Measurements from ENCODE around the gene CYS1.
"Not testable (repeated sequence)": the region's sequence is repeated elsewhere in the genome, so short reads cannot be mapped to it uniquely, and the experiment has no call there.

Gene CYS1

DNA sequence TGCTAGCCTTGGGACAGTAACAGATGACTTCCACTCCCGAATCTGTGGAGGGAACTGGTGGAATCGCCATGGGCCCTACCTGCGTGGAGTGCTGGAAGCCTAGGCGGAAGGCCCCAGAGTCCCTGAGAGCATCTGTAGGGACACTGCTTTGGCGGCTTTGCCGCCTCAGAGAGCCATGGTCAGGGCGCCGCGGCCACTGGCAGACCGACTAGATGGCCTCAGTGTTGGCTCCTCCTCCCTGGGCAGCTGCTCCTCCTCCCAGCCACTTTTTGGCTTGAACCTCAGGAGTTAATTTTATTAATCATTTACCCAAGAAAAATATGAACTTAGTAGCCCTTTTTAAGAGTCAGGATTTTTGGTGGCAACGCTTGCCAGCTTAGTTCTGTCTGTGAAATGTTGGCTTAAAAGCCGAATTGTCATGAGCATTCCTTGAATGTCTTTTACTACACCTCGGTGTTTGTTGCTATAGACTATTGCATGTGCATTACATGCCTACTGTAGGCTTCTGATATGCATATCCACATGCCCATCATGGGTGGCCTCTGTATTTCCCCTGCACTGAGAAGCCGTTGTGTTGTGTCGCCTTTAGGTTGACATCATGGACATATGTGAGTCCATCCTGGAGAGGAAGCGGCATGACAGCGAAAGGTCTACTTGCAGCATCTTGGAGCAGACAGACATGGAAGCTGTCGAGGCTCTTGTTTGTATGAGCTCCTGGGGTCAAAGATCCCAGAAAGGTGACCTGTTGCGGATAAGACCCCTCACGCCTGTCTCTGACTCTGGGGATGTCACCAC, 34.5 kb downstream of the CYS1 start:
- DNase-seq: no peak

DNA sequence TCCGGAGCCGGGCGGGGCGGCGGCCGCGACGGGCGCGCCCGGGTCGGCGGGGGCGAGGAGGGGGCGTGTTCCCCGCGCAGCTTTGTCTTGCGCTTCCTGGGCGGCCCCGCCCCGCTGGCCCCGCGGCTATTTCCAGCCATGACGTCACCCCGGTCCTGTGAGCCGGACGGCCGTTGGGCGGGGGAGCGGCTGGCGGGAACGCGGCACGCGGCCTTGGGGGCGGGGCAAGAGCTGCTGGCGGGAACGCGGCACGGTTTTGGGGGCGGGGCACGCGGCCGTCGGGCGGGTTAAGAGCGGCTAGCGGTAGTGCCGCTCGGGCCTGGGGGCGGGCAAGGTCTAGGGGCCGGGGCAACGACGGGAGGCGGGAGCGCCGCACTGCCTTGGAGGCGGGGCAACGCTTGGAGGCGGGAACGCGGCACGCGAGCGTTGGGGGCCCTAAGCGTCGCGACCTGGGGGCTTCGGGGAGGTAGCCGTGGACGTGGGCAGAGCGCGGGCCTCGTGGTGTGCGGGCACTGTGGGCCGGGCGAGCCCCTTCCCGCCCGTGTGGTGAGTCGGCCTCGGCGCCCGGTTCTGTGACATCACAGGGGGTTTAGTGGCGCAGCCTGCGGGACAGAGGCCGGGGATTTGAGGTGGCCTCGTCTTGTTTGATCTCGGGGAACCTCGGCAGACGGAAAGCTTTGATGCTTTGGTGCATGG, 36.2 kb downstream of the CYS1 start:
- DNase-seq: peak; percentile 89 to 91

DNA sequence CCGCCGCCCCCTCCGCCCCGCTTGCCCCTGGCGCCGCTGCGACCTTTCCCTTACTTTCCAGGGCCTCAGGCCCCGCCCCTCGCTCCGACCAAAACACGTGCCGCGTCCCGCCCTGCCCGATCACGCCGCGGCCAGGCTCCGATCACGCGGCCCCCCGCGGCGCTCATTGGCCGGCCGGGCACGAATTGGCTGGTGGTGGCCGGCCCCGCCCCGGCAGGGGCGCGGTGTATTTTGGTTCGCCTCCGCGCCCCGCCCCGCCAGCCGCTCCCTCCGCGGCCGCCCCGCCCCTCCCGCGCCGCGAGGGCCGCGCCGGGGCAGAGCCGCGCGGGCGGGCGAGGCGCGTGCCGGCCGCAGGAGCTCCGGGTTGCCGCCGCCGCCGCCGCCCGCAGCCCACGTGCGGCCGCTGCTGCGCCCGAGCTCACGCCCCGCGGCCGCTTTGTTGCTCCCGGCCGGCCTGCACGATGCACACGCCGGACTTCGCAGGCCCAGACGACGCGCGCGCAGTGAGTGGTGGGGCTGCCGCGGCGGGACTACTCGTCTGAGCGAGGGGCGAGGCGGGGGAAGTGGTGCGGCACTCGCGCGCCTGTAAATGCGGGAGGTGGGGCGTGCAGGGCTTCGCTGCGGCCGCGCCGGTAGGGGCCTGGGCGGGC, 36.8 kb downstream of the CYS1 start, which contains the start of gene KLF11:
Gene KLF11 (plus strand): TSS at position 295 of the 650 bp plus-strand sequence. CDS start 167 bp downstream, at position 462.
- peak; percentile 42 to 79 for DNase-seq

DNA sequence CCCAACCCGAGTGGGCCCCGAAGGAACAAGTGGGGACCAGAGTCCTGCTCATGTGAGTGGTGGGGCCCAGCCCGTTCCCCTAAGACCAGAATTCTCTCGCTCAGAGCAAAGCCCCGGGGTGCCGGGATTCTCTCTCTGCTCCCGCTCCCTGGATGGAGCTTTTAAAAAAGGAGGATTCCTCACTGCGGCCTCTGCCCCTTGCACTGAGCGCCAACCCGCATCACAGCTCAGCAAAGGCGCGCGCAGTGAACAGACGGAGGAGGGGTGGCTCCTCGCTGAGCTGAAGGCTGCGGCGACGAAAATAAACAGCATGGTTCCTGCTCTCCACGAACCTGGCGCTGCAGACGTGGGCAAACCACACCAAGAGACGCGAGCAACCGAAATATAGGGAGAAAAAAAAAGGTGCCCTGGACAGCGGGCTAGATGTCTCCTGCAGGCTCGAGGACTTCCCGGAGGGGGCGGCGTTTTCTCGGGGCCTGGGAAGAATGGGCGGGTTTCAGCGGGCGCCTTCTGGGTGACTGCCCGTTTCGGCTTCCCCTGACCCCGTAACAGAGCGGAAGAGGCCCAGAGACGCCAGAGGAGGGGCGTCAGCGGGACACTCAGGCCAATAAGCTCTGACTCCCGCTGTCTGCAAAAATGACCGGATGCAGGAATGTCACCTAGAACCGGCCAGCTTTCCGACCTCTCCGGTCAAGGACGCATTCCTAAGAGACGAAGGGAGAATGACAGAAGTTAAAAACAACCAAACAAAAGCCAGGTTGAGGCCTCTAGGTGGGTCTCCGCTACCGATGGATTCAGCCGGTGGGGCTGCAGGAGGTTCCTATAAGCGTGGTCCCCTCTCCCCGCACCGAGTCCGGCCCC, 37.7 kb downstream of the CYS1 start:
- peak; percentile 29 to 68 for DNase-seq

DNA sequence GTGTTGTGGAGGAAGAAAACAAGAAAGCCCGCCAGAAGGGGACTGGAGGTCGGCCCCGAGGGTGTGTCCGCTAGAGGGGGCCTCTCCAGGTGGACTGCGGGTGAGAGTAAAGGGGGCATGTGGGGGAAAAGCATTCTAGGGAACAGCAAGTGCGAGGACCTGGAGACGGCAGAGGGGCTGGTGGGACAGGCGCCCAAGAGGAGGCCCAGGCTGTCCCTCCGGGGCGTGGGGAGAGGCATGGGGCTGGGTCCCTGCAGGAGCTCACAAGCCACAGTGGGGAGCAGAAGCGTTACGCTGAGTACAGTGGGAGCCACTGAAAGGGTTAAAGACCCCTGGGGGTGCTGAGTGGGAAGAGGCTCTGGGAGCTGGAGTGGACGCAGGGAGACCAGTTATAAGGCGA, 38.5 kb downstream of the CYS1 start:
- DNase-seq: no peak

DNA sequence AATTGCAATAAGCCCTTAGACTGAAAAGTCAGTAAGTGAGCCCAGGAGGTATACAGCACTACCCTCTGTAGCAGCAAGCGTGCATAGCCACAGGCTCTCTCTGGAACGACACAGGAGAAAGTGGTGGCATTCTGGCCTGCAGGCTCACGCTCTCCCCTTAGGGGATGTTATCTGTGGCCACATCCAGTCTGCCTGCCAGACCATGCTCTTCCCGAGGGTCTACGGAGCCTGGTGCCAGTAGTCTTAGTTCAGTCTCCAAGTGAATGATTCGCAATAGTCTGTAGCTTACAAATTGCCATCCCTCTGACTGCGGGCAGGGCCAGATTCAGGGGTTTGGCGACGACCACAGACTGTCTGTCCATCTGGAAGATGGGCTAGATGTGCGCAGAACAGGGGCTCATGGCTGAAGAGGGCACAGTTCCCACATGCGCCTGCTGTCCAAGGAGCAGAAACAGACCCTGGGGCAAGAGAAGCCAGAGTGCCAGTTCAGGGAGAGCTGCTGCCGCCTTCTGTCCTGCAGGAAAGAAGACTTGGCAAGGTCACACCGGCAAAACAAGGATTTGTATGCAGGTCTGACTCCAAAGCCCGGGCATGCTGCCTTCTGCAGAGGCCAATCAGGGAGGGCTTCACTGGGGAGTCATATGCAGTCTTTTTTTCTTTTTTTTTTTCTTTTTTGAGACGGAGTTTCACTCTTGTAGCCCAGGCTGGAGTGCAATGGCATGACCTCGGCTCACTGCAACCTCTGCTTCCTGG, 40.4 kb downstream of the CYS1 start:
- DNase-seq: no peak

DNA sequence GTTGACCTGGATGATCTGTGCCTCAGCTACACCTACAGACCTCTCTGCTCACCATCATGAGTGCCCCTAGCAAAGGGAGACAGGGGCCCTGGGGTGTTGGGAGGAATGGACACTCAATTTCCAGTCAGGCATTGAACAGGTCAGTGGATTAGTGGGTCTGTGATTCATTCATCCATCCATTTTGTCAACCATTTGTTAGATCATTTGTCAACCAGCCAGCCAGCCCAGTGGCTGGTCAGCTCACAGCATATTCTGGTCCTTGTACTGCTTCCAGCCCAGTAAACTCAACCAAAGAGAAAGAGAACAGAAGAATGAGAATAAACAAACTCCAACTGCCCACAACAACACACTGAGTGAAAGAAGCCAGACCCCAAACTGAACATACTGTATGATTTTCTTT, 41.5 kb downstream of the CYS1 start:
- DNase-seq: no peak

DNA sequence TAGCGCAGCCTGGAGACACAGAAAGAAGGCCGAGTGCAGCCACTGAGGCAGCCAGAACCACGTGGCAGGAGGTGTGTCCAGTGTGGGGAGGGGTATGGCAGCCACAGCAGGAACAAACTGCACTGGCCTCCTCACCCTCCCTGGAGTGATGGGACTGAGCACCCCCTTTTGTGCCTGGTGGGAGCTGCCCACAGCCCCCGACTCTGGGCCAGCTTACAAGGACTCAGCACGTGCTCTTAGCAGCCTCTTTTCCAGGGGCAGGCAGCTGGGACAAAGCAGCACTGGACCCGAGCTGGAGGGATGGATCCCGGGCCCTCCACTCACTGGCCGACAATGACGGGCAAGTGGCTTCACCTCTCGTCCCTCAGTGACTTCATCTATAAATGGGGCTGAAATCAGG, 42.1 kb downstream of the CYS1 start:
- no peak for DNase-seq

DNA sequence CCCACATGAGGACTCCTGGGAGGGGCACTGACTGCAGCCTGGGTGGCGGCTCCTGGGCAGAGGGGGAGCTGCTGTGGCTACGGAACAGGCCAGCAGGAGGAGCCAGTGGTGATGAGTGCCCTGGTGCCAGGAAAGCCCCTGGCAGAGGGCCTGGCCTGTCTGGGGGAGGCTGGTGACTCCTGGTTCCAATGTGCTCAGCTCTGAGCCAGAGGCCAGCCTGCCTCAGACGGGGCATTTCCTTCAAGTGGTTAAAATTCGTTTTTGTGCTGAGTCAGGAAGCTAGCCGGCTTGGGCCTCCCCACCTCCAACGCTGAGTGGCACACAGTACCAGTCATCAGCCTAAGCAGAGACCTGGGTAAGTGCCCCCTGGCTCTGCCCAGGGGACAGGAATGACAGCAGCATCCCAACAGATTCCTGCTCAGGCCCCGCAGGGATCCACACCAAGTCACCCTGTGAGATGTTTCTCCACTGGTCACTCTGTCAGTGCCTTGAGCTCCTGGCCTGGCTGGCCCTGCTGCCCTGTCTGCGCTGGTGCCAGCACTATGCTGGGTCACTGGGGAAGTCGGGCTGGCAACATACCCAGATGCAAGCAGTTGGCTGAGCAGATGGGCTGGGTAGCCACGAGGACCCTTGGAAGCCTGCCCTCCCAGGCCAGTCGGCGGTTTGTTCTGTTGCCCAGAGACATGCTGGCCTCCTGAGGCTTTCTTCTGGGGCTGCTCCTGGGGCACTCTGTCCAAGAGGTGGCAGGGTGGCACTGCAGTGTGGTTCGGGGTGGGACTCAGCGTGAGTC, 43.9 kb downstream of the CYS1 start:
- peak in 1 of 2 experiments; percentile 44 for DNase-seq

DNA sequence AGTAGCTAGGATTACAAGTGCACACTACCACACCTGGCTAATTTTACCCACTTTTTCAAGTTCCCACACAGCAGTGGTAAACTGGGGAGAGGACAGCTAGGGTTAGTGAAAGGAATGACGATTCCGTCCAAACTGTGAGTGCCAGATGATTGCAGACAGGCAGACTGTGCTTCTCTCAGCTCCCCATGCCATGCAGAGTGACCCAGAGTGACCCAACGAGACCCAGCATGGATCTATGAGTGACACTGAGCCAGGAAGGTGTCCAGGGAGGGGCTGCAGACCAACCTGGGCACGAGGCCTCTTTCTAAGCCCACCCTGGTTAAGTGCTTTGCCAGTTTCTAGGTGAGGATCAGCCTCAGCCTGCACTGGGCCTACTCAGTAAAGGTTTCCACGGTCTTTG, 44.6 kb downstream of the CYS1 start:
- no peak for DNase-seq

DNA sequence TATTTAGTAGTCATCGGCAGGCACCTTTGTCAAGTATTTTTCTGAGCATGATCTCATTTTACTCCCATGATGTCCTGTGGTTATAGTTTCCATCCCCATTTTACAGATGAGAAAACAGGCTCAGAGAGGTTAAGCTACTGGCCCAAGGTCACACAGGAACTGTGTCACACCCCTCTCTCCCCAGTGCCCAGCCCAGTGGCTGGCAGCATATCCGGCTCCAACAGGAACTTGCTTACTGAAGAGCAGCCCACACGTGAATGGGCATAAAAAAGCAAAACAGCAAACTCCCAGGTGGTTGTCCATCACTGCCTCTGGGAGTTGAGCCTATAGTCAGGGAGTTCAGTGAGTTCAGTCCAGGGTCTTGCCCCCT, 45.2 kb downstream of the CYS1 start:
- no peak for DNase-seq

DNA sequence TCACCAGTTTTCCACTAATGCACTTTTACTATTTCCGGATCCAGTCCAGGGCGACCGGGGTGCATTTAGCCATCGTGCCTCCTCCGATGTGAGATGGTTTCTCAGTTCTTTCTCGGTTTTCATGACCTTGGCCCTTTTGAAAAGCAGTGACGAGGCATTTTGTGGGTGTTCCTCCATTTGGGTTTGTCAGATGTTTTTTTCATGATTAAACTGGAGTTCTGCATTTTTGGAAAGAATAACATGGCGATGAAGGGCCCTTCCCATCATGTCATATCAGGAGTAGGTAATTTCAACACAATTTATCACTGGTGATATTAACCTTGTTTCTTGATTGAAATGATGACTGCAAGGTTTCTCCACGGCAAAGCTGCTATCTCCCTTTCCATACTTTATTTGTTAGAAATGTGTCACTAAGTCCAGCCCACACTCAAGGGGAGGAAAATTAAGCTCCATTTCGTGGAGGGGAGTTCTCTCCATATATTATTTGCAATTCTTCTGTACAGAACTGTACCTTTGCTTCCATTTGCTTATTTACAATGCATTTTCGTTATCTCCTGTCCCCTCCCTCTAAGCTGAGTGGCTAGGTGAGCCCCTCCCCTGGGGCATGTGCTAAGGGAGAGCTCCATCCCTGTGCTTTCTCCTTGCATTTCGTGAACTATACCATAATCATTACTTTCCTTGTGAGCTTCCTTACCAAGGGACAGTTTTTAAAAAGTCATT, 45.7 kb downstream of the CYS1 start:
- no peak for DNase-seq

DNA sequence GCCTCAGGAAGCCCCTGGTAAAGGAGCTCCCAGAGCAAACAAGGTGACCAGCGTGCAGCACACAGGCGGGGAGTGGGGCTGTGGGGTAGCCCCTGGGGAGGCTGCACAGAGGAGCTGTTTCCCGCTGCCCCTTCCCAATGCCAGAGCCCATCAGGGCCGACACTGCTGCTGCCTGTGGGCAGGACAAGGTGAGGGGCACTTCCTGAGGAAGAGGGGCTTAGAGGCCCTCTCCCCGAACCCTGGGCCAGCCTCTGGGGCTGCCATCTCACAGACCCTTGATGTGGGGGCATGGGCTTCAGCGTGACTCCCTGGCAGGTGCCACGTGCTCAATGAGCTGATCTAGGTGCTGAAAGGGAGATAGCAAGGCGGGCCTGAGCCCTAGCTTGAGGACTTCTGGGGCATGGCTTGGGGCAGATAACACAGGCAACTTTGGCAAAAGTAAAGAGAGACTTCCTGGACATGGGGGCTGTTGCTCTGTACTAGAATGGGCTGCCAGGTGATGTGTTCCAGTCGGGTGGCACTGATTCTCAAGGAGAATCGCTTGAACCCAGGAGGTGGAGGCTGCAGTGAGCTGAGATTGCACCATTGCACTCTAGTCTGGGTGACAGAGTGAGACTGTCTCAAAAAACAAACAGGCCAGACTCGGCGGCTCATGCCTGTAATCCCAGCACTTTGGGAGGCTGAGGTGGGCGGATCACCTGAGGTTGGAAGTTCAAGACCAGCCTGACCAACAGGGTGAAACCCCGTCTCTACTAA, 46.8 kb downstream of the CYS1 start:
- DNase-seq: no peak

DNA sequence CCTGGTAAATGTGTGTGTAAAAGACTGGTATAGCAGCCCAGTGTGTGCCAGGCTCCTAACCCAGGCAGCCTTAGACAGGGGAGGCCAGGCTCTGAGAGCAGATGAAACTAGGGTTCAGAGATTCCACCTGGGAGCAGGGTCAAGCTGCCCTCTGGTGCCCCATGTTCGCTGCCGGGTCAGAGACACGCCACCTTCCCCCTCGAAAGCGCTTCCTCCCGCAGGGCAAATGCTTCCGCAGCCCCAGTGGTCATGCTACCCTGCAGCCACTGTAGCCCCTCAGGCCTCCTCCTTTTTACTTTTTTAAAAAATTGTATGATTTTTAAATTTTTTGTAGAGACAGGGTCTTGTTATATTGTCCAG, 47.5 kb downstream of the CYS1 start:
- DNase-seq: no peak

DNA sequence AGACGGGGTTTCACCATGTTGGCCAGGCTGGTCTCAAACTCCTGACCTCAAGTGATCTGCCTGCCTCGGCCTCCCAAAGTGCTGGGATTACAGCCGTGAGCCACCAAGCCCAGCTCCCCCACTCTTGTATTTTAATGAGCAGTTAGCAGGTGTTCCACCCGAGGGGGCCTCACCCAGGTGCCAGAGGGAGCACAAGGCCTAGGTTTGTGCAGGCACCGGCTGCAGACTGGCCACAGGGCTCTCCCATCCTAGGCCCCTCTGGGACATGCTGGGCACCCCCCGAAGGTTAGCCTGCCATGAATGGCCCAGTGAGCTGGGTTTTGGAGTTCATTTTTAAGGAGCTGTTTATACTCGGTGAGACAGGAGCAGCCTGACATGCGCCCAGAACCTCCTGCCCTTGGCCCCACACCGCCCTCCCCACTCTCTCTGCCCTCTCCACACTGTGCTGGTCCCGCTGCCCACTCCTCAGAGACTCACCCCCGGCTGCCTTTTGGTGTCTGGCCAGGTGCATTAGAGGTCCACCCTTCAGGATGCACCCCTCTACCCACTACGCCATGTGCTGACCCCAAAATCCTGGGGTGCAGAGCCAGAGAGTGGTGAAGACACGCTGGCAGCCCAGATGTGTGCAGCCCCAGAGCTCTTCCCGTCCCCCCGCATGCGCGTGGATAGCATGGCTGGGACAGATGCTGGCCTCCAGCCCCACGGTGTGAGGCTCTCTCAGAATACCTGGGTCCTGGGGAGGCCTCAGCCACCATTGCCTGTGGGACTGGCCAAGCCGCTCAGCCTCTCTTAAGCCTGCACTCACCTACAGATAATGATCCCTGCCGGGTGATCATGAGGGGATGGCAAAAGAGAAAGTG, 48.1 kb downstream of the CYS1 start:
- no peak for DNase-seq

DNA sequence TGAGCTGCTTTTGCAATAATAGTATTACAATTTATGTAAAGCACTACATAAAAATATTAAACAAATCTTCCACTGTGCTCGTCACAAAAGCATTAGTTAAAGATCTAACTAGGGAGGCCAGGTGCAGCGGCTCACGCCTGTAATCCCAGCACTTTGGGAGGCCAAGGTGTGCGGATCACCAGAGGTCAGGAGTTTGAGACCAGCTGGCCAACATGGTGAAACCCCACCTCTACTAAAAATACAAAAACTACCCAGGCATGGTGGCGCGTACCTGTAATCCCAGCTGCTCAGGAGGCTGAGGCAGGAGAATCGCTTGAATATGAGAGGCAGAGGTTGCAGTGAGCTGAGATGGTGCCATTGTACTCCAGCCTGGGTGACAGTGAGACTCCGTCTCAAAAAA, 49.4 kb downstream of the CYS1 start:
- not testable (repeated sequence) for DNase-seq

DNA sequence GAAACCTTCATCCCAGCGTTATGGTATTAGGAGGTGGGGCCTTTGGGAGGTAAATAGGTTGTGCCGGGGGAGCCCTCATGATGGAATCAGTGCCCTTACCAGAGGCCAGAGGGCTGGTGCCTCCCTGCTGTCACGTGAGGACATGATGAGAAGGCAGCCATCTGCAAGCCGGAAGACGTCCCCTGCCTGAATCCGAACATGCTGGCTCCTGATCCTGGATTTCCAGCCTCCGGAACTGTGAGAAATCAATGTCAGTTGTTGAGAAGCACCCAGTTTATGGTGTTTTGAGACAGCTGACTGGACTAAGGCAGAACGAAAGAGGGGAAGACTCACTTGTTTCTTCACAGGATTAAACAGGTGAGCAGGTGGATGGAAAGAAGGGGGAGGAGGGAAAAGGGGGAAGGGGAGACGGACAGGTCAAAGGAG, 49.9 kb downstream of the CYS1 start:
- DNase-seq: no peak

DNA sequence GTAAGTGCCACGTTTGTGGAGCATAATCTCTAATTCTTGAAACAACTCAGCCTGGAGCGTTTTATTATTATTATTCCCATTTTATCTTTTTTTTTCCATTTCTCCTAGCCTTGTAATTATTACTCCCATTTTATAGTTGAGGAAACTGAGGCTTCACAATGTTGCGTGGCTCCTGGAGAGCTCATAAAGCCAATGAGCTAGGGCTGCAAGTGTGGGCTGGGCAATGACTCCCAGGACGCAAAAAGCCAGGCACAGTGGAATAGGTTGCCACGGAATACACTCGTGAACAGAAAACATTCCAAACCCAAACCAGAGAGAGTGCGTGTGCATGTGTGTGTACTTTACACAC, 50.4 kb downstream of the CYS1 start:
- no peak for DNase-seq
